NCI-H2196 treated with DMSO at 0.1 percent for 48 hours (cell line): ENCODE measurements around the gene PRDM11.

ENCODE experiments used
- DNase-seq: peaks from one replicate; lab custom pipeline; 2025; ENCODE audit not compliant: unreplicated experiment; lab: John Stamatoyannopoulos, UW

Gene PRDM11

DNA sequence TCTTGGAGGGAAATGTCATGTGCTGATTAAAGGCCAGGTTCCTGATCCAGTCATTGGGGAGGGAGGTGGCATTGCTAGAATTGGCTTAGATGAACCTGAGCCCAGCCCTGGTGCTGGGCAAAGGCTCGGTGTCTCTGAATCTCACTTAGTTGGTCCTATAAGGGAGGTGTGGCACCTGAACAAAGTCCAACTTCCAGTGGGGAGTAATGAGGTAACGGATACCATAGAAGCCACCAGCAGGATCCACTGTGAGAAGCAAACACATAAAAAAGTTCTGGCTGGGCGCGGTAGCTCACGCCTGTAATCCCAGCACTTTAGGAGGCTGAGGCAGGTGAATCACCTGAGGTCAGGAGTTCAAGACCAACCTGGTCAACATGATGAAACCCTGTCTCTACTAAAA, 26.6 kb downstream of the PRDM11 start:
- DNase-seq: no peak

DNA sequence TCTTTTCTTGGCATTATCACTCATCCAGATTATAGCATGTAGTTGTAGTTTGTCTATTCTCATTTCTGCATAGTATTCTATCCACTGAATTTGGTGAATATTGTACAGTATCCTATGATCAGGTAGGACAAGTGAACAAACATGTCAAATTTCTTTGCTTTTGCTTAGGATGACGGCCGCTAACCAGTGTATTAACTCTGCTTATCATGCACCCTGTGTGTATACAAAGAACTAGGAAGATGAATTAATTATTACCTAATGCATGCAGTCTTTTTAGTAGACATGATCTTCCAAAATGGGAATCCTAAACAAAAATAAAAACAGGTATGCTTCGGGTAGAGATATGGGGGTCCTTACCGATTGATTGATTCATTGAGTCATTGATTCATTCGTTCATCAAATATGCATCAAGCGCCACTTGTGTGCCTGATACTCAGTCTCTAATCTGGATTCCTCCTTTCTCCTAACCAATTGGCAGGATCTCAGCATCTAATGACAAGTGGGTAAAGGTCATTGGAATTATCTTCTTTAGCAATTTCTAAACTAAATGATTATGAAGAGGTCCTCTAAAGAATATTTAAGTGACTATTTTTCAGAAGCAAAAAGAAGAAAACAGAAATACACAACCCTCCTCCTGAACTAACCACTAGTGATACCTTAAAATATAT, 27.9 kb downstream of the PRDM11 start:
- DNase-seq: no peak

DNA sequence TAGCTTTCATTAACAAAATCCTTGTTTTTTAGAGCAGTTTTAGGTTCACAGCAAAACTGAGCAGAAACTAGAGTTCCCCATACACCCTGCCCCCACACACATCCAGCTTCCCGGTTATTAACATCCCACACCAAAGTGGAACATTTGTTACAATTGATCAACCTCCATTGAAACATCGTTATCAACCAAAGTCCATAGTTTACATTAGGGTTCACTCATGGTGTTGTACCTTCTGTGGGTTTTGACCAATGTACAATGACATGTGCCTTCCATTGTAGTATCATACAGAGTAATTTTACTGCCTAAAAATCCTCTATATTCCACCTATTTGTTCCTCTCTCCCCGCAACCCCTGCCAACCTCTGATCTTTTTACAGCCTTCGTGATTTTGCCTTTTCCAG, 28.5 kb downstream of the PRDM11 start:
- DNase-seq: no peak

DNA sequence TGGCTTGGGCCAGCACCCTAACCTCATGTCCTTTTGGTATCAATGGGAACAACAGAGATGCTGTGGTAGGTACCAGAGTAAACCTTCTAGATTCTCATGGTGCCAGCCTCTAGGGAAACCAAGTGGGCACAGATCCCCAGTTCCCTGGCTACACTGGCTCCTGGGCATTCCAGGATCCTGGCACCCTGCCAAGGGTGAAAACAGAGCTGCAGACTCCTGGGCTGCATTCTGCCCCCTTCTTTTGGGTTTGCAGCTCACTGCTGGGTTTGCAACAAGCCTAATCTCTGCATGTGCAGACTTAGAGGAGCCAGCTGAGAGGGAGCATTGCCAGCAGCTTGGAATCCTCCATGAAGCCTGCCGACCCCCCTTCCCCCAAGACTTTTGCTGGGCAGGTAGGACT, 30.6 kb downstream of the PRDM11 start:
- no peak for DNase-seq

DNA sequence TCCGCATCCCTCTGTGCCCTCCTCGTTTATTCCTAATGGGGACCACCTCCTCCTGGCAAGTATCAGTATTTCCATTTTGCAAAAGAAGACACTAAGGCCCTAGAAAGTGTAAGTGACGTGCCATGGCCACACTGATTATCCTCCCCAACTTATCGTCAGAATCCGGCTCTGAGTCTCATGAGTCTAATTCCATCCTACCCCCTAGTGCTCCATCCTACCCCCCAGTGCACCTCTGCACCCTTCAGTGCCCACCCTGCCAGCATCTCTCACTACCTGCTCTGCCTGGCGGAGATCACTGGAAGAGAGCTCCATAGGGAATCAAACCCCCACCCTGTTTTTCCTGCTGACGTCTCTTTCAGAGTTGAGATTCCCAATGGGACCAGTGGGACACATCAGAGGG, 31.8 kb downstream of the PRDM11 start:
- no peak for DNase-seq

DNA sequence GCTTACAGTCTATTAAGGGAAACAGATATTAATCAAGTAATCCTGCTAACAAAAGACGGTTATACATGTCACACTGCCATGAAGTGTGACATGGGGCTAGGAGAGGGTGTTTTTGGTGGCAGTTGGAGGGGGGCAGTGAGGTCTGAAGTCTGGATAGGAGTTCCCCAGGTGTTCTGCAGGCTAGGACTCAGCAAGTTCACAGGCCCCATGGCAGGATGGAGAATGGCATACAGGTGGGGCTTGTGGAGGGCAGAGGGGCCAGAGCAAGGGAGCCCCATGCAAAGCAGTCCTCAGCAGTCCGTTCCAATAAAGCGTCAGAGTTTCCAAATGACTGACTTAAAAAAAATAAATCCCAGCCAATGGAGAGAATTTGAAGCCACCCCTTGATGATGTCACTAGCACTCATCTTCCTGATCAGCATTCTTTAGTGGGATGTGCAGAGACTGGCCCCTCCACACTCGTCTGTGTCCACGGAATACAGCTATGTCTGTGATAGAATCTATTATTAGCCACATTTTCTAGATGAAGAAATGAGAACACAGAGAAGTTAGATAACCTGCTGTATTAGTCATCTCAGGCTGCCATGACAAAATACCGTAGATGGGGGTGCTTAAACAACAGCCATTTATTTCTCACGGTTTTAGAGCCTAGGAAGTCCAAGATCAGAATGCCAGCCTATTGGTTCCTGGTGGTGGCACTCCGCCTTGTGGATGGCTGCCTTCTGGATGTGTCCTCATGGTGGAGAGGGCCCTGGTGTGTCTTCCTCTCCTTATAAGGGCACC, 32.6 kb downstream of the PRDM11 start:
- DNase-seq: no peak

DNA sequence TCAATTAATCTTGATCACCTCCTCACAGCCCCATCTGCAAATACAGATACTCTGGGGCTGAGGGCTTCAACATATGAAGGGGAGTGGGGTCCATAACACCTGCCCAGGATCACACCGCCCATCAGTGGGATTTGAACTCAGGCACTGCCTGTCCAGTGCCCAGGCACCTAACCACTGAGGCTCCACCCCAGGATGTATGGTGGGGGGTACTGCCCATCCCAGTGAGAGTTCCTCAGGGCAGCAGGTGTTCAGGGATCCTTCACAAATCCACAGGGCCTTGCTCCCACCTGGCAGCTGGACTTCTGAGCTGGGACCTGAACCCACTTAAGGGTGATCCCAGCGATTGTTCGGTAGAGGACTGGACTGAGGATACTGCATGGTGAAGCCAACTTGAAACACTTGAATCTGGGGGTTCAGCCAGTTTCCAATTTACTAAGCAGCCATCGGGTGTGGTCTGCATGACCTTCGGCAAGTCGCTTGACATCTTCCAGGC, 33.3 kb downstream of the PRDM11 start:
- DNase-seq: no peak

DNA sequence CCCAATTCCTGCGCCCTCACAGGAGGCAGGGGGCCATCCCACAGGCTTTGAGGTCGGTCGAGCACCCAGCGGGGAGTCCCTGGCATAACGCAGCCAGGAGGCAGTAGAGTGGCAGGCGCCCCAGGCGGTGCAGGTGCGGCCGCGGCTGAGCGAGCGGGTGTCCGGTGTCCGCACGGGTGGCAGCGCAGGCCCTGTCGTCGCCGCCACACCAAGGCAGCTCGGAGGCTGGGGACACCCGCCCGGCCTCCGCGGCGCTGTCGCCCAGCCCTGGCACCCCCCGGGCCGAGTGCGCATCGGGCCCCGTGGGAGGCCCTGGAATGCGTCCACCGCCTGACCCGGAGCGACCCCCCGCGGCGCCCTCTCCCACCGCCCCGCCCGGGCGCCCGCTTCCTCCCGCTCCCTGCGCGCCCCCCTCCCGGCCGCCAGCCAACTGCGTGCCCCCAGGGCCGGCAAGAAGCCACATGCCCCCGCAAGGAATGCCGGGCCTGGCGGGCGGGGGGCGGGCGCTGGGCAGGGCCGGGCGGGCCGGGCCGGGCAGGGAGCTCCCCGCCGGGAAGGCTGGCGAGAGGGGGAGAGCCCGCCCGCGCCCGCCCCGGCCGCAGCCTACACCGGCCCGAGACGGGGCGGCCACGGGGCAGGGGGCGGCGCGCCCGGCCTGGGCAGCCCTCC, 33.9 kb downstream of the PRDM11 start:
- DNase-seq: peak; percentile 45

DNA sequence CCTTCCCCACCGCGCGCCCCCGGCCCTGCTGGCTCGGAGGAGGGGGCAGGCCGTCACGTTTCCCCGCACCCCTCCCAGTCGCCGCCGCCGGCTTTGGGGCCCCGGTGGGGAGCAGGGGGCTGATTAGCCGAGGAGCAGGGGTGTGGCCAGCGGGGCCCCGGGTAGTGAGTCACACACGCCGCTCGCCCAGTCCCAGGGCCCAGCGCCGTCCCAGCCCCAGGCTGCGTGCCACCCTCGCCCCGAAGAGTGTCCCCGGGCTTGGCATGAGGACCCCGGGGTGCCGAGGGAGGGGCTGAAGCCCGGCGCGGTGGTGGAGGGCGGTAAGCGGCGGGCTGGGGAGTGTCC, 34.4 kb downstream of the PRDM11 start:
- DNase-seq: no peak

DNA sequence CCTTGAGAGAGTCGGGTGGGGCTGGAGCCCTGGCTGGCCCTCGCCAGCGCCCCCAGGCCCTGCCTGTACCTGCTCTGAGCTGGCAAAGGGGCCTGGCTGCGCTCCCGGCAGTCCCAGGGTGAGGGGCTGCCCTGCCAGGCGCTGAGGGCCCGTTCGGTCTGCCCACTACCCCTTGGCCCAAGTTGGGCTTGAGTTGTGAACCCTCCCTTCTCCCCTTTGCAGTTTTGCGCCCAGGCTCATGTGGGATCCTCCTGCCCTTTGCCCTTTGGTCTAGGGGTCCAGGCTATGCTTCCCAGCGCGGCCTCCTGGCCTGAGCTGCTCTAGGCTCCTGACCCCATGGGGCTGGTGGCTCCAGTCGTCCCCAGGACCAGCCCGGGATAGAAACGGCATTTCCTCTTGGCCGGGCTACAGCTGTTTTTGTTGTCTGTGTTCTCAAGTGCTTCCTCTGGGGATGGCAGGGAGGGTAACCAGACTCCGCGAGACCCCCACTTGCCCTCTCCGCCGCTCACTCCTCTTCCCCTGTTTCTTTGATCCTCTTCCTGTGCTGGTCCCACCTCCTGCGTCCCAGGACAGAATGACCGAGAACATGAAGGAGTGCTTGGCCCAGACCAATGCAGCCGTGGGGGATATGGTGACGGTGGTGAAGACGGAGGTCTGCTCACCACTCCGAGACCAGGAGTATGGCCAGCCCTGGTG, 34.9 kb downstream of the PRDM11 start:
- DNase-seq: no peak

DNA sequence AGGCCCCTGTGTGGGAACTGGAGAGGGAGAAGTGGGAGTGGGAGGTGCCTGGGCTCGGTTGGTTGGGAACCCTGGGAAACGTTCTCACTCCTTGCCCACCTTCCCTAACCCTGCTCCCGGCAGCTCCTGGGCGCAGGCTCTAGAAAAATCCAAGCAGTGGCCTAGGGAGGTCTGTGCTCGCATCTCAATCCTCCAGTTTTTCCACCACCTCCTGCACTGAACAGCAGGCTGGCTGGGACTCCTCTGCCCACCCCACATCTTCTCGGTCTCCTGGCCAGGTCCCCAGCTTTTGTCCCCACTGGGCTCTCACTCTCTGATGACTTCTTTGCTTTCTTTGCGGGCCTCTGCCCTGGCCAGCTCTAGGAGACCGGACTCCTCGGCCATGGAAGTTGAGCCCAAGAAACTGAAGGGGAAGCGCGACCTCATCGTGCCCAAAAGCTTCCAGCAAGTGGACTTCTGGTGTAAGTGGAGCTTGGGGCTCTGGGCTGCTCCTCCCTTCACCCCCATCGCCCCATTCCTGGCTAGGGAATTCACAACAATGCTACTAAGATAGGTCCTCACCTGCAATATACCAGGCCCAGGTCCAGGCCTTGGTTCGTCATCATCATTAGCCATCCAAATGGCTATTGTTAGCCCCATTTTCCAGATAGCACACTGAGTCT, 35.6 kb downstream of the PRDM11 start:
- no peak for DNase-seq

DNA sequence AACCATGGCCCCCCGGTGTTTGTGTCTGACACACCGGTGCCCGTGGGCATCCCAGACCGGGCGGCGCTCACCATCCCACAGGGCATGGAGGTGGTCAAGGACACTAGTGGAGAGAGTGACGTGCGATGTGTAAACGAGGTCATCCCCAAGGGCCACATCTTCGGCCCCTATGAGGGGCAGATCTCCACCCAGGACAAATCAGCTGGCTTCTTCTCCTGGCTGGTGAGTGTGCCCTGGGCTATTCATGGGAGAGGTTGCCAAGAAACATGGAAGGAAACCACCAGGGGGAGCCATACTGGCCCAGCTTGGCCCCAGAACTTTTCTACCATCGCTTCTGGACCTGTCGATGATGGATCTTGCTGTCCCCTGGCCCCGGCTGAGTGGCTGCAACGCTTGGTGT, 36.5 kb downstream of the PRDM11 start:
- DNase-seq: no peak

DNA sequence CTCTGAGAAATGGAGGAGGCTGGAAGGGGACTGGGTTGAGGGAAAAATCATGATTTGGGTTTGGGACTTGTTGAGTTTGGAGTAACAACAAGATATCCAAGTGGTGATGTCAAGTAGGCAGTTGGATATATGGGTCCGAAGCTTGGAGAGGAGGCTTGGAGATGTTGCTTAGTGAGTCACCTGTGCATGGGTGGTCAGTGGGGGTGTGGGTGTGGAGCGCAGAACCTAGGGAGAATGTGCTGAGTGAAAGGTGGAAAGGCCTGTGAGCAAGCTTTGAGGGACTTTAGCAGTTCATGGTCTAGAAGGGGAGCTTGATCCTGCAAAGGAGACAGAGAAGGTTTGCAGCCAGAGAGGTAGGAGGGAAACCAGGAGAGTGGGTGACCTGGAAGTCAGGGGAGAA, 38.2 kb downstream of the PRDM11 start:
- no peak for DNase-seq

DNA sequence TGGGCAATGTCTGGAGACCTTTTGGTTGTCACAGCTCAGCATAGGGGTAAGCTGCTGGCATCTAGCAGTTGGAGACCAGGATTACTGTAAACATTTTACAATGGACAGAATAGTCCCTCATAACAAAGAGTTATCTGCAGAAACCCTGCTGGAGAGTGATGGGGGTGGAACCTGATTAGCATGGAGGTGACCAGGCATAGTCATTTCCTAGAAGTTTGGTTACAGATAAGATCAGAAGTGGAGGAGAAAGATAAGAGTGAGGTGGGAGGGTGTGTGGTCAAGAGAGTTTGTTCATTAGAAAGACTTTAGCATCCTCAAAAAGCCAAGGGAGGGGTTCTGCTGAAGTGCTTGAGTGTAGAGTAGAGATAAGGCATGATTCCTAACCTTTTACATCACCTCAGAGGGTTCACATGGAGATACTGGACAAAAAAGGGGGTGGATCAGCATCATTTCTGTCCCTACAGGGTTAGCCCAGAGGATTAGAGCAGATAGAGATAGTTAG, 38.8 kb downstream of the PRDM11 start:
- no peak for DNase-seq

DNA sequence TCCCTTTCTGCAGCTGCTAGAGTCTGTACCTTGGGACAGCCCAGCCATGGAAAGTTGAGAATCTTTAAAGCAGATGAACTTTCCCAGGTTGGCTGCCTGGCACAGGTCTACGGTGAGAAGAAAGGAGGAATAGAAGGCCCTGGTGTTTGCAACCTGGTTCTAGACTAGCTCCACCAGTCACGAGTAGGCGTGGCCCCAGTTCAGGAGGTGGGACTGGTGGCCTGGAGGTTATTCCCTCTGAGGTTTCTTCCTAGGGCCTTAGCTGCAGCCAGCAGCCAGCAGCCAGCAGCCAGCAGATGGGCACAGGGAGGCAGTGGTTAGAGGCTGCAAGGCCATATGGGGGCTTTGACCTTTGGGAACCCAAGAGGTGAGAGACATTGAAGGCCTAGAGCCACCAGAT, 40.9 kb downstream of the PRDM11 start:
- DNase-seq: no peak

DNA sequence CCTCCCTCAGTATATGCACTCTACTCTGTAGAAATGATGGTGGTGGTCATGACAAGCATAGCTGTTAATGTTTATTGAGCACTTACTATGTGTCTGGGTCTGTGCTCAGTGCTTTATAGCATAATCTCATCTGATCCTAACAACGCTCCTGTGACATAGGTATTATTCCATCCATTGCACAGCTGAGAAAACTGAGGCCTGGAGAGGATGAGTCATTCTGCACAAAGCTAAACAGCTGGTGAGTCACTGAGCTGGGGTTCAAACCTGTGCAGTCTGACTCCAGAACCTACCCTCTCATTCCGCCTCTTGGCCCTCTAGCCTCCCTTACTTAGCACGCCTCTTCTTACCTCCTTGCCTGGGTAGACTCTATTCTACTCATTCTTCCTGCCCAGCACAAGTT, 41.7 kb downstream of the PRDM11 start:
- DNase-seq: no peak

DNA sequence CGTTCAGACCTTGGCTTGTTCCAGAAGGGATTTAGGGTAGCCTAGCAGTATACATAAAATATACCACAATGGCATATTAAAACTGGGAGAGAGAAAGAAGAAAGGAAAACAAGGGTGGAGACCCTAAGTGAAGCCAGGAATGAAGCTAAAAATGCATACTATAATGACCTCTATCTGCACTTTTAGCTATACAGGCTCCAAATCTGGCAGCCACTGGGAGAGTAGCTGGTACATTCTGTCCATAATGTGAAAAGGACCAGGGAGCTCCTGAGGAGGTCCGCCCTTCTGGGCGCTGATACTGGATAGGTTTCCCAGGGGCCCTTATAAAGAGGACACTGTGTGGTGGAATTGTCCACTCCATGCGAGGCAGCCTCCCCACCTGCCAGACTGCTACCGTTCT, 42.8 kb downstream of the PRDM11 start:
- DNase-seq: no peak

DNA sequence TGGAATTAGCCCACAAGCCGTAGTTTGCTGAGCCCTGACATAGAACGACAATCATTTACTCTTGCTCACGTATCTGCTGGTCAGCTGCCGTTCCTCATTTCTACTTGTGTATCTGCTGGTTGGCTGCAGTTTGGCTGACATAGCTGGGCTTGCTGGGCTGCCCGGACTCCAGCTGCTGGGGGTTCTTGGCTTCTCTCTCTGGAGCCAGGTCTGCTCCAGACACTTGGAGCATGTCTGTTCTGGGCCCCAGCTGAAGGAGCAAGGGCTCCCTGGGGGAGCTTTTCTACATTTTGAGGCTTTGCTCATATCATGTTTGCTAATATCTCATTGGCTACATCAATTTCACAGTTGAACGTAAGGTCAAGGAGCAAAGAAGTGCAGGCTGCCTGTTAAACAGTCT, 47.3 kb downstream of the PRDM11 start:
- no peak for DNase-seq

DNA sequence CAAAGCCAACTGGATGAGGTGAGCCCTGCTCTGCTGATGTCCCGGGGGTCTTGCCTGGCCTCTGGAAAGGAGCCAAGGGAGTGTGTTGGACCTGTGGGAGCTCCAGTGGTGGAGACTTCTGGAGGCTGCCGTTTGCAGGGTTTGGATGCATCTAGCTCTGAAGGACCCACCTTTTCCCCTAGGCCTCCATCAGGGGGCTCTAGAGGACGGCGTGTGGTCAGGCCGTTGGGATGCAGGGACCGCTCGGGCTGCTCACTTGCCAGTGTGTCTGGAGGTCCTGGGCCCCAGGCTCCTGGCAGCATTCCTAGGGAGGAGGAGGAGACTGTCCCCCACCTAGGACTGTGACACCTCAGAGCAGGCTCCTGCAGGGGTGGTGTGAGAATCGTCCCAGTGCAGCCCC, 58.3 kb downstream of the PRDM11 start:
- DNase-seq: no peak

DNA sequence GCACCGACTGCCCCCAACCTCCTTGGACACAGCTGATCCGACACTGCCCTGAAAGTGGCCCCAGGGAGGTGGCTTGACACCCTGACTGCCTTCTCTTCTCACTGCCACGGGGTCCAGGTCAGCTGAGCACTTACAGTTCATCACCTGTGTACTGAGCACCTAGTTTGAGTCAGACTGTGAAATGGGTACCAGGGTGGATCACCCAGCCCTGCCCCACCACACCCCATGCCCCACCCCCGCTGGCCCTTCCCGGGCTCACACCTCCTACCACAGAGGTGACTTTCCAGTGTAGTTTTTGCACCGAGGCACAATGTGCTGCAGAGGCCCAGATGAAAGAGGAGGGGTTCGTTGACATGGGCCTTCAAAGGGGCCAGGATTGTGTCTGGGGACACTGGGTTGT, 59.5 kb downstream of the PRDM11 start:
- DNase-seq: no peak

DNA sequence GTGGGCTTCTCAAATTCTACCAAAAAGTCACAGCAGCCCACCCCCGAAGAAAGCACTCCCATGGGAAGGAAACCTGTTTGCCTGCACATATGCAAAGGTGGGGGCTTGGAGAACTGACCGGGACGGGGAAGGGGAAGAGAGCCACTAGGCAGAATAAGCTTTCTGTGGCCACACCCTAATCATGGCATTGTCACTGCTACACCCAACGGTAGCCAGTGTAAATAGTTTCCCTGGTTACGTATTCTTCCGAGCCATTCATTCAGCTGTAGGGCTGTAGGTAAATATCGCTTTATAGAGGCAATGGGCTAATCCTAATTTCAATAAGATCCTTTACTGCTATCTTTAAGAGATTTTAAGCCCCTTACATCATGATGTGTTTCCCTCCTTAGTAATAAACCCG, 61.7 kb downstream of the PRDM11 start:
- no peak for DNase-seq
